ENCODE measurements around the gene PRLR.
"Not testable (repeated sequence)": the region's sequence is repeated elsewhere in the genome, so short reads cannot be mapped to it uniquely, and the experiment has no call there.

Gene PRLR

DNA sequence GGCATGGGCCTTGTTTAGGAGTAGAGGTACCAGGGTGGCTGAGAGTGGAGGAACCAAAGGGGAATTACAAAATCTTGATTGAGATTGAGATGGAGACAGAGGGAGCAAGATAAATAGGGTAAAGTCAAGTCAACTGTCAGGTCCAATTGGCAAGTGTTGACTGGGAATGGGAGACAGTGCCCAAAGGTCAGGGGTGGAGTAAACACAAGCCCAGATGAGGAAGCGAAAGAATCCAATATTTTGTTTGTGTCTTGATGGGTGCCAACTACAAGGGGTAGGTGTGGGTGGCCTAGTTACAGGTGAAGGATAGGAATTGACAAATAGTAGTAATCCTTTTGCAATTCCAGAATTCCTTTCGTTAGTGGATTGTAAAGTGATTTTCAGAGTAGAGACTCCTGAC lies 107.5 kb downstream of the PRLR start:
- H3K4me3 ChIP-seq (ENCODE audit: low read depth, low read length) = no peak overlapping the region
- in situ Hi-C loops (cut with HindIII; ENCODE audit: low sequenced_read_pairs) = no loop called here
- no peak for DNase-seq (ENCODE audit: low read depth, low spot score)
- TF ChIP-seq, protein P1, sequence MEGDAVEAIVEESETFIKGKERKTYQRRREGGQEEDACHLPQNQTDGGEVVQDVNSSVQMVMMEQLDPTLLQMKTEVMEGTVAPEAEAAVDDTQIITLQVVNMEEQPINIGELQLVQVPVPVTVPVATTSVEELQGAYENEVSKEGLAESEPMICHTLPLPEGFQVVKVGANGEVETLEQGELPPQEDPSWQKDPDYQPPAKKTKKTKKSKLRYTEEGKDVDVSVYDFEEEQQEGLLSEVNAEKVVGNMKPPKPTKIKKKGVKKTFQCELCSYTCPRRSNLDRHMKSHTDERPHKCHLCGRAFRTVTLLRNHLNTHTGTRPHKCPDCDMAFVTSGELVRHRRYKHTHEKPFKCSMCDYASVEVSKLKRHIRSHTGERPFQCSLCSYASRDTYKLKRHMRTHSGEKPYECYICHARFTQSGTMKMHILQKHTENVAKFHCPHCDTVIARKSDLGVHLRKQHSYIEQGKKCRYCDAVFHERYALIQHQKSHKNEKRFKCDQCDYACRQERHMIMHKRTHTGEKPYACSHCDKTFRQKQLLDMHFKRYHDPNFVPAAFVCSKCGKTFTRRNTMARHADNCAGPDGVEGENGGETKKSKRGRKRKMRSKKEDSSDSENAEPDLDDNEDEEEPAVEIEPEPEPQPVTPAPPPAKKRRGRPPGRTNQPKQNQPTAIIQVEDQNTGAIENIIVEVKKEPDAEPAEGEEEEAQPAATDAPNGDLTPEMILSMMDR (IDR thresholded peaks at IDR 0.05; ENCODE audit: low read depth, low read length) = no peak

DNA sequence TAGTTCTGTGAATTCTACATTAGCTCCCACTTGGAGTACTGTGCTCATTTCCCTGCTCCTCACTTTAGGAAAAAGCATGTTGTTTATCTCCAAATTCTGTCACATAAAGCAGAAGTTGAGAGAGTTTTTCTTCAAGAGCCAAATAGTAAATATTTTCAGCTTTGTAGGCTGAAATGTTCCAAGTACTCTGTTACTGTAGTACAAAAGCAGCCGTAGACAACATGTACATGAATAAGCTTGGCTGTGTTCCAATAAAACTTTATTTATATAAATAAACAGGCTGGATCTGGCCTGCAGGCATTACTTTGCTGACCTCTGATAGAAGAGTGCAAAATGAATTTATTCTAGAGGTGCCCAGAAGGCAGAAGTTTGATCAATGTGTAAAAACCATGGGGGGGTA lies 109.6 kb downstream of the PRLR start:
- in situ Hi-C loops (cut with HindIII; ENCODE audit: low sequenced_read_pairs) = no loop called here
- TF ChIP-seq, protein P1 (IDR thresholded peaks at IDR 0.05; ENCODE audit: low read depth, low read length) = no peak
- no peak overlapping the region for H3K4me3 ChIP-seq (ENCODE audit: low read depth, low read length)
- DNase-seq (ENCODE audit: low read depth, low spot score) = no peak

DNA sequence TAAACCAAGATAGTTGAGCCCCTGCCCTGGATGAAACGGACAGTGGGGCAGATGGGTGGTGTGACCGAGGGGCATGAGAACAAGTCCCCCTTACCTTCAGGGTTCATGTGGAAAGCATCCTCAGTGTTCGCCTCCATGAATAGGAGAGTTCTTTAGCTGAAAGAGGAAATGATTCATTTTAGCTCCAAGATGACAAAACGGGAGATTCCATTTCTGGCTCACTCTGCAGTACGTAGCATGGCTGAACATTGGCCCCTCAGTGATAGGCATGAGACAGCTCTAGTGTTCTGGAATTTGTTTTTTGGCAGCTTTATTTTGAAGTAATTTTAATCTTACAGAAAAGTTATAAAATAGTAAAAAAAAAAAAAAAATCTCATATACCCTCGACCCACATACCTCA lies 112.3 kb downstream of the PRLR start:
- TF ChIP-seq, protein P1 (IDR thresholded peaks at IDR 0.05; ENCODE audit: low read depth, low read length) = no peak
- peak; percentile 54 for DNase-seq (ENCODE audit: low read depth, low spot score)
- no peak overlapping the region for H3K4me3 ChIP-seq (ENCODE audit: low read depth, low read length)
- in situ Hi-C loops (cut with HindIII; ENCODE audit: low sequenced_read_pairs) = no loop called here

DNA sequence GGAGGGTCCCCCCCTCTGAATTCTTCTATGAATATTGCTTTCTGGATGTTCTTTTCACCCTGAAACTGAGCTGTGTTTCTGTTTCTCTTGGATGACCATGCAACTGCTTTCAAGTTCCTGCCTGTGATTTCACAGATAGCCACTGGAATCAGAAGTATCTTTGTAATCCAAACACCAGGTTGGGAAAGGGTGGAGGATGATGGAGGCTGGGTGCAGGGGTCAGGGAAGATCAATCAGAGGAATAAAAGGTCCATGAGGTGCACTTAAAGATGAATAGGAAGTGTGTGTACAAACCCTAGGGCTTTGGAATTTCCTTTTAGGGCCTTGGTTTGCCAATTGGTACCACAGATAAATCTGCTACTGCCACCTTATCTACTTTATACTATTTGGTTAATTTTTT lies 114.4 kb downstream of the PRLR start:
- DNase-seq (ENCODE audit: low read depth, low spot score) = no peak
- no peak overlapping the region for H3K4me3 ChIP-seq (ENCODE audit: low read depth, low read length)
- TF ChIP-seq, protein P1 (IDR thresholded peaks at IDR 0.05; ENCODE audit: low read depth, low read length) = no peak
- in situ Hi-C loops (cut with HindIII; ENCODE audit: low sequenced_read_pairs) = no loop called here

DNA sequence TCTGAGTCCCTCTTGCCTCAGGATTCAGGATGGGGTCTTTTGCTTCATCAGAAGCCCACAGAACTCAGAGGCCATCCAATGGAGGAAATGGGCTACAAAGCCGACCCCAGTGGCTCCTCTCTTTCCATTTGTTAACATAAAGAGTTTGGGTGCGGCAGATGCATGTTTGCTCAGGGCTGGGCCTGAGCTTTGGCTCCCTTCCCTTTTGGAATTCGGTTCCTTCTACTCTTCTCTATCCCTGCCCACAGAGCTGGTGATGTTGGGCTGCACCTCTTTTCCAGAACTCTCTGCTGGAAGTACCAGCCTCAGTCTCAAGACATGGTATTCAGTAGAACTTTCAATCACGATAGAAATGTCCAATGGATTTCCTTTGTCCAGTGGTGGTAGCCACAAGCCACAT lies 115.6 kb downstream of the PRLR start:
- H3K4me3 ChIP-seq (ENCODE audit: low read depth, low read length) = no peak overlapping the region
- in situ Hi-C loops (cut with HindIII; ENCODE audit: low sequenced_read_pairs) = no loop called here
- no peak for DNase-seq (ENCODE audit: low read depth, low spot score)
- TF ChIP-seq, protein P1 (IDR thresholded peaks at IDR 0.05; ENCODE audit: low read depth, low read length) = no peak

DNA sequence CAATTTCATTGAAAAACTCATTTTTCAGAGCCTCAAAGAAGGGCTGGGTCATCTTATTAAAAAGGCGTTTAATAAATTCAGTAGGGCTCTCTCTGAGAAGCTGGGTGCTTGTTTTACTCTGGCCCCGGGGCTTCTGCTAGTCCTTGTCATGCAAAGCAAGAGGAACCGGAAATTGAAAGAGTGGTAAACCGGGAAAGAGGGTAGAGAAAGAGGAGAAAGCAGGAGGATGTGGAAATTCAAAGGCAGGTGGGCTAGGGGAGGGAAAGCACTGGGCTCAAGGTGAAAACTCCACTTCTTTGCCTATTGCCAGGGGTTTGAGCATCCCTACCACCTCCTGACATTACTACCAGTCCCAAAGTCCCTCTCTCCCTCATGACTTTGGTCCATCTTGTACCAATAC lies 118.0 kb downstream of the PRLR start:
- no peak for DNase-seq (ENCODE audit: low read depth, low spot score)
- in situ Hi-C loops (cut with HindIII; ENCODE audit: low sequenced_read_pairs) = no loop called here
- TF ChIP-seq, protein P1 (IDR thresholded peaks at IDR 0.05; ENCODE audit: low read depth, low read length) = no peak
- no peak overlapping the region for H3K4me3 ChIP-seq (ENCODE audit: low read depth, low read length)

DNA sequence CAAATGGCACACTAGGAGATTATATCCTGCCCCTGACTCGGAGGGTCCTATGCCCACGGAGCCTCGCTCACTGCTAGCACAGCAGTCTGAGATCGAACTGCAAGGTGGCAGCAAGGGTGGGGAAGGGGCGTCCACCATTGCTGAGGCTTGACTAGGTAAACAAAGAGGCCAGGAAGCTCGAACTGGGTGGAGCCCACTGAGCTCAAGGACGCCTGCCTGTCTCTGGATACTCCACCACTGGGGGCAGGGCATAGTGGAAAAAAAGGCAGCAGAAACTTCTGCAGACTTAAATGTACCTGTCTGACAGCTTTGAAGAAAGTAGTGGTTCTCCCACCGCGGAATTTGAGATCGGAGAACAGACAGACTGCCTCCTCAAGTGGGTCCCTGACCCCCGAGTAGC lies 125.7 kb downstream of the PRLR start:
- in situ Hi-C loops (cut with HindIII; ENCODE audit: low sequenced_read_pairs); DNase-seq (ENCODE audit: low read depth, low spot score); H3K4me3 ChIP-seq (ENCODE audit: low read depth, low read length): not testable (repeated sequence)

Measured in astrocyte of the spinal cord (primary cell).